ENCODE measurements around the gene ABHD8. TPM values are rescaled to one million over a fixed set of nuclear protein-coding genes. Genes with fewer than 3 reads are reported as not detected.

Gene ABHD8
- total and polyA plus RNA-seq, 2 of the 4 experiments (the other 2 are of a cell fraction), result 3.9 to 10.2 TPM

GRCh38 chr19:17341386-17341785, 38.2 kb upstream of the ABHD8 start:
- no peak for DNase-seq
- H3K4me1 ChIP-seq (ENCODE audit: control insufficient read depth, insufficient read depth, low read length), result peaks cover 4% of the 10 kb centered on the region
- H4K5ac ChIP-seq (ENCODE audit: low read depth, low read length), result no peak overlapping the region
- no peaks in the 10 kb centered on the region for H3K9me1 ChIP-seq (ENCODE audit: insufficient read depth, low read length)
- CTCF ChIA-PET, result no interaction called here
- no peak overlapping the region for H3K4me3 ChIP-seq (ENCODE audit: insufficient read depth, low read depth, low read length)
- no peak overlapping the region for H3K14ac ChIP-seq (replicated peaks; ENCODE audit: low read depth, low read length)
- ATAC-seq (ENCODE audit: low read depth), result no peak
- H3K18ac ChIP-seq (ENCODE audit: low read depth, low read length), result no peak overlapping the region
- no peak overlapping the region for H3K56ac ChIP-seq (ENCODE audit: extremely low read depth, insufficient read depth, low read length)
- no peak overlapping the region for H3K27ac ChIP-seq (ENCODE audit: insufficient read depth, low read length)
- no peak overlapping the region for H2AK9ac ChIP-seq (replicated peaks; ENCODE audit: low read depth, low read length, poor library complexity)
- POLR2A ChIA-PET (ENCODE audit: unreplicated experiment), result no interaction called here
- H2AFZ ChIP-seq (replicated peaks; ENCODE audit: low read length, poor library complexity), result no peak overlapping the region
- H2AK5ac ChIP-seq (ENCODE audit: low read depth, low read length), result no peak overlapping the region
- dilution Hi-C loops (cut with HindIII; ENCODE audit: low sequenced_read_pairs, unreplicated experiment) (no loop called here), in situ Hi-C loops (cut with MboI; ENCODE audit: low sequenced_read_pairs) (no loop called here), intact Hi-C loops (cut with micrococcal nuclease) (no loop called here)
- no peak overlapping the region for H2BK20ac ChIP-seq (ENCODE audit: low read depth, low read length)
- BruUV-seq (replicated peaks), result TSS peak; percentile 64
- WGBS, 2 experiments (ENCODE audit: extremely low coverage in 2 of 2, insufficient read length in 1 of 2), result 93% methylated on average over 11 of the region's 15 CpGs; no CpG with 5 or more reads in 1 of the 2 experiments
- H4K91ac ChIP-seq (ENCODE audit: insufficient read depth, low read depth, low read length), result no peak overlapping the region
- no peak overlapping the region for H2BK5ac ChIP-seq (ENCODE audit: low read depth, low read length, poor library complexity, severe bottlenecking)
- H3K4me2 ChIP-seq (ENCODE audit: low read depth, low read length), result no peak overlapping the region
- H3K9me3 ChIP-seq (ENCODE audit: control insufficient read depth, insufficient read depth, low read length), result no peaks in the 10 kb centered on the region
- TF ChIP-seq SMC3 (IDR thresholded peaks at IDR 0.05; ENCODE audit: low read depth, low read length), result no peak
- TF ChIP-seq RAD21 (IDR thresholded peaks at IDR 0.05; ENCODE audit: low read length), result no peak
- TF ChIP-seq CEBPB (IDR thresholded peaks at IDR 0.05; ENCODE audit: low read depth, low read length), result no peak
- TF ChIP-seq CHD1 (IDR thresholded peaks at IDR 0.05; ENCODE audit: low read depth, low read length), result no peak
- TF ChIP-seq RCOR1 (IDR thresholded peaks at IDR 0.05; ENCODE audit: insufficient replicate concordance, low read length), result no peak
- no peak for TF ChIP-seq MAZ (IDR thresholded peaks at IDR 0.05; ENCODE audit: borderline replicate concordance, low read depth, low read length)
- TF ChIP-seq MAFK (IDR thresholded peaks at IDR 0.05; ENCODE audit: low read depth, low read length), result no peak
- TF ChIP-seq POLR2A (IDR thresholded peaks at IDR 0.05; ENCODE audit: low read depth, low read length), result no peak
- TF ChIP-seq NFE2L2 (IDR thresholded peaks at IDR 0.05; ENCODE audit: low read depth, low read length), result no peak
- no peak for TF ChIP-seq CTCF (conservative IDR thresholded peaks at IDR 0.05; ENCODE audit: low read depth, low read length)
- no peak for TF ChIP-seq BHLHE40 (IDR thresholded peaks at IDR 0.05; ENCODE audit: low read depth, low read length)
- no peak for TF ChIP-seq RFX5 (IDR thresholded peaks at IDR 0.05; ENCODE audit: low read depth, low read length)
- no peak for TF ChIP-seq MXI1 (IDR thresholded peaks at IDR 0.05; ENCODE audit: borderline replicate concordance, low read depth, low read length)
- TF ChIP-seq FOS (IDR thresholded peaks at IDR 0.05; ENCODE audit: low read depth, low read length), result no peak
- TF ChIP-seq USF2 (IDR thresholded peaks at IDR 0.05; ENCODE audit: low read depth, low read length), result no peak
- no peak for TF ChIP-seq ELK1 (IDR thresholded peaks at IDR 0.05; ENCODE audit: borderline replicate concordance, low read depth, low read length)
- H4K8ac ChIP-seq (ENCODE audit: low read depth in 2 of 2, low read length in 2 of 2), result no peak overlapping the region
- peaks cover 5% of the 10 kb centered on the region; the same call in 1 of the 2 replicates for H3K36me3 ChIP-seq (ENCODE audit: control insufficient read depth, insufficient read depth, low read length)
- H3K79me1 ChIP-seq (ENCODE audit: low read depth in 1 of 2, low read length in 2 of 2), result peaks cover 7 to 15% of the 10 kb centered on the region in 2 experiments; a peak in 3 of 4 replicates
- H3K23ac ChIP-seq (ENCODE audit: low read depth, low read length), result no peak overlapping the region
- no peak overlapping the region for H2BK120ac ChIP-seq (ENCODE audit: low read depth, low read length)
- H3K9ac ChIP-seq (ENCODE audit: low read depth, low read length), result no peak overlapping the region
- H3K4ac ChIP-seq (ENCODE audit: low read depth, low read length), result no peak overlapping the region
- no peak overlapping the region for H2BK15ac ChIP-seq (ENCODE audit: low read depth, low read length)
- no peaks in the 10 kb centered on the region for H4K20me1 ChIP-seq (ENCODE audit: insufficient read depth, low read length)
- H3K27me3 ChIP-seq (ENCODE audit: control insufficient read depth, insufficient read depth, low read length), result no peaks in the 10 kb centered on the region

Measured in IMR-90 (cell line).